Ovary (tissue), 10 donors: ENCODE measurements around the gene THOC7. TPM values are rescaled to one million over a fixed set of nuclear protein-coding genes. Genes with fewer than 3 reads are reported as not detected.
A peak's percentile ranks its signal among the peaks of the same experiment; 100 is the strongest.

ENCODE experiments used
- DNase-seq, 5 donors: peaks; one replicate each; pipeline ENCODE4 v3.0.0-alpha.2; 2019 to 2020
- H3K27ac ChIP-seq, 2 donors: fragments of 200-600 bp; one replicate each; pipeline versions ENCODE4 v1.5.1 to v1.8.0; 2019 to 2022
- H3K27me3 ChIP-seq: fragments of 200-600 bp; one replicate; pipeline ENCODE4 v1.8.0; 2022
- H3K36me3 ChIP-seq: fragments of 200-600 bp; sonication (generic); one replicate; pipeline ENCODE4 v1.5.1; 2019
- H3K4me1 ChIP-seq: one replicate; pipeline ENCODE4 v1.8.1; 2013; ENCODE audit warnings: mild to moderate bottlenecking, moderate library complexity; ENCODE audit not compliant: insufficient read depth
- H3K4me3 ChIP-seq: fragments of 200-600 bp; sonication (generic); one replicate; pipeline ENCODE4 v1.5.1; 2017
- H3K9me3 ChIP-seq, 2 donors: fragments of 200-600 bp in 1 of 2; sonication (generic) in 1 of 2; one replicate each; pipeline versions ENCODE4 v1.5.1 to v1.8.1; 2013 to 2019; ENCODE audit warnings: mild to moderate bottlenecking in 1 of 2, moderate library complexity in 1 of 2
- CTCF ChIP-seq, 3 donors: fragments of 450-650 bp in 2 of 3; fragments of 200-600 bp in 1 of 3; IDR thresholded peaks; one replicate each; pipeline versions ENCODE4 v1.5.1 to v1.8.0; 2016 to 2022; ENCODE audit warnings: antibody characterized with exemption in 3 of 3, mild to moderate bottlenecking in 1 of 3
- EP300 ChIP-seq: sonication (generic); formaldehyde crosslinking; IDR thresholded peaks from one replicate; pipeline ENCODE4 v1.6.1; 2017; ENCODE audit warnings: antibody characterized with exemption
- POLR2A ChIP-seq: fragments of 450-650 bp; IDR thresholded peaks from one replicate; pipeline ENCODE4 v1.6.1; 2017; ENCODE audit warnings: antibody characterized with exemption, mild to moderate bottlenecking, moderate library complexity
- WGBS, 3 donors: extraction: QIAGEN DNeasy Blood & Tissue Kit in 1 of 3; methylation state at CpG; one replicate each; pipeline versions ENCODE4 v1.1.5 to v1.1.7; 2013 to 2017; 5-methylcytosine and 5-hydroxymethylcytosine counted together
- intact Hi-C, 4 donors: fragments of 100-400 bp; cut with DNase I; formaldehyde crosslinking; loops; one replicate each; pipeline versions ENCODE4 v1.11.0 to v1.15.1; 2022 to 2023
- long read RNA-seq, 3 donors: library from polyadenylated mRNA in 2 of 3; unstranded in 2 of 3; transcript quantifications; one replicate each; pipeline ENCODE4 v2.0.0 and lab custom pipeline, GENCODE V29; 2021 to 2026
- polyA plus RNA-seq, 2 donors: library from polyadenylated mRNA; stranded (reverse); fragments of 200-250 nt in 1 of 2; fragments of 350-450 nt in 1 of 2; fragmentation: Illumina TruSeq in 1 of 2; extraction: RNeasy Lipid Tissue Mini Kit (QIAGEN cat#74804) in 1 of 2; gene quantifications; one replicate each; pipeline ENCODE4 v1.2.3, GENCODE V29; 2013 to 2014
- total RNA-seq, 7 donors: library from RNA; depleted of rRNA in 2 of 7; stranded (reverse); fragments of >200 nt in 2 of 7; fragmentation: NEBNext Ultra II Directional in 3 of 7; extraction: Animal tissue kit (Norgen Biotek cat#: 25700) in 3 of 7; gene quantifications; one replicate each; pipeline versions ENCODE4 v1.1.0 to v1.2.4, GENCODE V29; 2016 to 2023
- donor health status: DM: no; HTN: no; CAD: no; lungs with moderate emphysema.
- donor health status: DM: no; HTN: no; CAD: no.
- donor health status: Bipolar disorder and iron deficiency.
- donor health status: DM: yes; HTN: yes; CAD: no.
- donor health status: DM: no; HTN: no; CAD: no.
- donor health status: DM: yes; HTN: yes; CAD: no.

THOC7 gene
- 10 to 100 TPM; 38.2 to 50.6 (median 46.7) TPM for total RNA-seq
- polyA plus RNA-seq, result 10 to 100 TPM; 55.6 to 80.3 TPM
- long read RNA-seq, donor 1, transcript THOC7-201 (8 exons, 990 nt), result major isoform, 13 of 26 reads
- long read RNA-seq, donor 1, partial matches to known transcripts, result 2 of 26 reads
- long read RNA-seq, donor 1, other reads (novel, unspliced or antisense), result 10 of 26 reads
- long read RNA-seq, donor 2, transcript THOC7-201 (8 exons, 990 nt), result major isoform, 24 of 30 reads
- long read RNA-seq, donor 2, partial matches to known transcripts, result 6 of 30 reads
- long read RNA-seq, donor 2, other reads (novel, unspliced or antisense), result 0 of 30 reads
- long read RNA-seq, donor 3, transcript THOC7-201 (8 exons, 990 nt), result major isoform, 29 of 34 reads
- long read RNA-seq, donor 3, partial matches to known transcripts, result 1 of 34 reads
- long read RNA-seq, donor 3, other reads (novel, unspliced or antisense), result 2 of 34 reads

GRCh38 chr3:63863150-63864007 is at the start of gene THOC7, which contains the start of gene ATXN7:
TSS of gene THOC7 (minus strand) at chr3:63863805. CDS start at chr3:63863790, 15 bp downstream.
TSS of gene ATXN7 (plus strand) at chr3:63863867. CDS start at chr3:63912599, 48,732 bp downstream.
- peak; percentile 55 to 82 (median 74) for DNase-seq
- H3K27me3 ChIP-seq, result no peaks in the 10 kb centered on the region
- H3K9me3 ChIP-seq, result no peaks in the 10 kb centered on the region
- H3K36me3 ChIP-seq, result no peaks in the 10 kb centered on the region
- TF ChIP-seq CTCF (IDR thresholded peaks at IDR 0.05), result no peak
- TF ChIP-seq EP300, result no peak
- TF ChIP-seq POLR2A, result no peak
- peak within 1 kb of the TSS; percentile 85 to 91 for H3K27ac ChIP-seq
- peak within 1 kb of the TSS; percentile 96 for H3K4me3 ChIP-seq
- peaks cover 7% of the 10 kb centered on the region for H3K4me1 ChIP-seq
- intact Hi-C loops, result loop anchor here in 1 of 4 donors (5.0 kb wide), 1 partner anchor 49 kb away; the partner anchor contains the start of gene SCAANT1
- 0 to 2% (median 0%) methylated on average over 42 to 94 of the region's 98 CpGs for WGBS, 3 donors

- TF ChIP-seq EP300 (no peak), POLR2A (peak; percentile 33)
- DNase-seq, result peak; percentile 64 to 82 (median 78)
These were observed 49.4 kb upstream of the THOC7 start for GRCh38 chr3:63912768-63913588.

GRCh38 chr3:63911873-63912767 is 48.5 kb upstream of the THOC7 start, which contains the start of gene SCAANT1:
TSS of gene SCAANT1 (minus strand) at chr3:63912383.
- TF ChIP-seq POLR2A (peak; percentile 67), CTCF (IDR thresholded peaks at IDR 0.05) (peak in 2 of 3 donors; percentile 11 to 24), EP300 (no peak)
- 0 to 1% (median 1%) methylated on average over 81 to 115 of the region's 115 CpGs for WGBS, 3 donors
- Histone ChIP-seq H3K36me3 (no peaks in the 10 kb centered on the region), H3K27me3 (no peaks in the 10 kb centered on the region), H3K4me3 (peak within 1 kb of the TSS; percentile 81), H3K4me1 (peaks cover 5% of the 10 kb centered on the region), H3K9me3 (no peaks in the 10 kb centered on the region), H3K27ac (peak within 1 kb of the TSS; percentile 96 to 100)
- intact Hi-C loops, result loop anchor here in 2 of 4 donors (5.0 to 10.0 kb wide), 3 partner anchors 50 to 1817 kb away; partner anchors contain the start of genes ATXN7 (in 1 of the 2) and THOC7 (in 1 of the 2)
- DNase-seq, result peak; percentile 88 to 93 (median 91)

More at GRCh38 chr3:63912768-63913588, 49.4 kb upstream of the THOC7 start:
- Histone ChIP-seq H3K4me1 (peaks cover 5% of the 10 kb centered on the region), H3K9me3 (no peaks in the 10 kb centered on the region), H3K4me3 (peak overlapping the region; percentile 81), H3K27me3 (no peaks in the 10 kb centered on the region), H3K27ac (peak overlapping the region; percentile 96 to 100), H3K36me3 (no peaks in the 10 kb centered on the region)
- WGBS, 3 donors, result 3 to 5% (median 4%) methylated on average over 40 to 46 of the region's 46 CpGs
- intact Hi-C loops, result loop anchor here in 2 of 4 donors (5.0 to 10.0 kb wide), 3 partner anchors 51 to 1818 kb away; partner anchors contain the start of genes ATXN7 (in 1 of the 2) and THOC7 (in 1 of the 2)
